HG03103 (cell line): Measurements from ENCODE around the gene CEACAM19.
A peak's percentile ranks its signal among the peaks of the same experiment; 100 is the strongest.

Source experiments
- ATAC-seq: cut with Tn5 transposase; IDR thresholded peaks from one replicate; pipeline ENCODE4 v1.9.1; 2021; ENCODE audit warnings: low read depth; ENCODE audit not compliant: unreplicated experiment

CEACAM19 gene

GRCh38 chr19:44644402-44645016, 26.8 kb upstream of the CEACAM19 start:
- ATAC-seq: no peak

- ATAC-seq: no peak
These were observed 25.8 kb upstream of the CEACAM19 start for GRCh38 chr19:44645407-44646048.

- ATAC-seq: no peak
These were observed 25.2 kb upstream of the CEACAM19 start for GRCh38 chr19:44646049-44646416.

- ATAC-seq: no peak
These were observed 24.1 kb upstream of the CEACAM19 start for GRCh38 chr19:44647144-44647543.

- no peak for ATAC-seq
These were observed 22.5 kb upstream of the CEACAM19 start for GRCh38 chr19:44648631-44649251.

GRCh38 chr19:44649578-44650145, 21.6 kb upstream of the CEACAM19 start:
- ATAC-seq: no peak

- no peak for ATAC-seq
These were observed 17.9 kb upstream of the CEACAM19 start for GRCh38 chr19:44653343-44653742.

GRCh38 chr19:44653977-44654774, 17.1 kb upstream of the CEACAM19 start:
- ATAC-seq: peak; percentile 82

- peak; percentile 51 for ATAC-seq
These were observed 13.9 kb upstream of the CEACAM19 start for GRCh38 chr19:44657211-44657921.

GRCh38 chr19:44658069-44658733, 13.1 kb upstream of the CEACAM19 start:
- ATAC-seq: no peak

GRCh38 chr19:44660081-44660480, 11.2 kb upstream of the CEACAM19 start:
- no peak for ATAC-seq

GRCh38 chr19:44661205-44661604, 10.1 kb upstream of the CEACAM19 start:
- no peak for ATAC-seq

- no peak for ATAC-seq
These were observed 9.4 kb upstream of the CEACAM19 start for GRCh38 chr19:44661904-44662303.

- no peak for ATAC-seq
These were observed 8.4 kb upstream of the CEACAM19 start for GRCh38 chr19:44662691-44663385.

- no peak for ATAC-seq
These were observed 7.3 kb upstream of the CEACAM19 start for GRCh38 chr19:44663996-44664395.

- ATAC-seq: no peak
These were observed 6.3 kb upstream of the CEACAM19 start for GRCh38 chr19:44664976-44665375.

GRCh38 chr19:44666852-44667556, 4.3 kb upstream of the CEACAM19 start:
- ATAC-seq: no peak

- no peak for ATAC-seq
These were observed 2.1 kb upstream of the CEACAM19 start for GRCh38 chr19:44668985-44669764.
